ENCODE results near the gene GLIS1.

GLIS1 gene

GRCh38 chr1:53567450-53567849, 171.5 kb downstream of the GLIS1 start:
- in situ Hi-C loops (cut with MboI; ENCODE audit: low sequenced_read_pairs), result no loop called here
- H3K27me3 ChIP-seq (ENCODE audit: low read depth), result peaks cover 4% of the 10 kb centered on the region; the same call in 1 of the 2 replicates
- no peaks in the 10 kb centered on the region for H3K4me1 ChIP-seq
- peak in 1 of 2 experiments; percentile 8 for DNase-seq (ENCODE audit: low spot score in 2 of 2)
- no peak overlapping the region for H3K4me3 ChIP-seq
- H3K36me3 ChIP-seq (replicated peaks), result no peaks in the 10 kb centered on the region
- H3K9me3 ChIP-seq, result no peaks in the 10 kb centered on the region

GRCh38 chr1:53563611-53564010, 175.4 kb downstream of the GLIS1 start:
- no peaks in the 10 kb centered on the region for H3K9me3 ChIP-seq
- no peaks in the 10 kb centered on the region for H3K36me3 ChIP-seq (replicated peaks)
- no peak overlapping the region for H3K4me3 ChIP-seq
- in situ Hi-C loops (cut with MboI; ENCODE audit: low sequenced_read_pairs), result no loop called here
- no peak for DNase-seq (ENCODE audit: low spot score in 2 of 2)
- peaks cover 4% of the 10 kb centered on the region; the same call in 1 of the 2 replicates for H3K27me3 ChIP-seq (ENCODE audit: low read depth)
- H3K4me1 ChIP-seq, result no peaks in the 10 kb centered on the region

- Histone ChIP-seq H3K9me3 (no peaks in the 10 kb centered on the region), H3K36me3 (replicated peaks) (no peaks in the 10 kb centered on the region), H3K4me3 (no peak overlapping the region), H3K4me1 (no peaks in the 10 kb centered on the region), H3K27me3 (ENCODE audit: low read depth) (peaks cover 4% of the 10 kb centered on the region; the same call in 1 of the 2 replicates)
- DNase-seq (ENCODE audit: low spot score in 2 of 2), result no peak
- in situ Hi-C loops (cut with MboI; ENCODE audit: low sequenced_read_pairs), result no loop called here
These were observed 176.0 kb downstream of the GLIS1 start for GRCh38 chr1:53562981-53563379.

- Histone ChIP-seq H3K4me3 (no peak overlapping the region), H3K9me3 (no peaks in the 10 kb centered on the region), H3K36me3 (replicated peaks) (no peaks in the 10 kb centered on the region), H3K4me1 (no peaks in the 10 kb centered on the region), H3K27me3 (ENCODE audit: low read depth) (peaks cover 4% of the 10 kb centered on the region; the same call in 1 of the 2 replicates)
- in situ Hi-C loops (cut with MboI; ENCODE audit: low sequenced_read_pairs), result no loop called here
- DNase-seq (ENCODE audit: low spot score in 2 of 2), result peak in 1 of 2 experiments; percentile 1
These were observed 176.5 kb downstream of the GLIS1 start for GRCh38 chr1:53562291-53562980.

GRCh38 chr1:53561503-53562105, 177.4 kb downstream of the GLIS1 start:
- no peaks in the 10 kb centered on the region for H3K36me3 ChIP-seq (replicated peaks)
- H3K9me3 ChIP-seq, result no peaks in the 10 kb centered on the region
- DNase-seq (ENCODE audit: low spot score in 2 of 2), result peak in 1 of 2 experiments; percentile 5
- peaks cover 4% of the 10 kb centered on the region; the same call in 1 of the 2 replicates for H3K27me3 ChIP-seq (ENCODE audit: low read depth)
- in situ Hi-C loops (cut with MboI; ENCODE audit: low sequenced_read_pairs), result no loop called here
- no peak overlapping the region for H3K4me3 ChIP-seq
- H3K4me1 ChIP-seq, result no peaks in the 10 kb centered on the region

DNA sequence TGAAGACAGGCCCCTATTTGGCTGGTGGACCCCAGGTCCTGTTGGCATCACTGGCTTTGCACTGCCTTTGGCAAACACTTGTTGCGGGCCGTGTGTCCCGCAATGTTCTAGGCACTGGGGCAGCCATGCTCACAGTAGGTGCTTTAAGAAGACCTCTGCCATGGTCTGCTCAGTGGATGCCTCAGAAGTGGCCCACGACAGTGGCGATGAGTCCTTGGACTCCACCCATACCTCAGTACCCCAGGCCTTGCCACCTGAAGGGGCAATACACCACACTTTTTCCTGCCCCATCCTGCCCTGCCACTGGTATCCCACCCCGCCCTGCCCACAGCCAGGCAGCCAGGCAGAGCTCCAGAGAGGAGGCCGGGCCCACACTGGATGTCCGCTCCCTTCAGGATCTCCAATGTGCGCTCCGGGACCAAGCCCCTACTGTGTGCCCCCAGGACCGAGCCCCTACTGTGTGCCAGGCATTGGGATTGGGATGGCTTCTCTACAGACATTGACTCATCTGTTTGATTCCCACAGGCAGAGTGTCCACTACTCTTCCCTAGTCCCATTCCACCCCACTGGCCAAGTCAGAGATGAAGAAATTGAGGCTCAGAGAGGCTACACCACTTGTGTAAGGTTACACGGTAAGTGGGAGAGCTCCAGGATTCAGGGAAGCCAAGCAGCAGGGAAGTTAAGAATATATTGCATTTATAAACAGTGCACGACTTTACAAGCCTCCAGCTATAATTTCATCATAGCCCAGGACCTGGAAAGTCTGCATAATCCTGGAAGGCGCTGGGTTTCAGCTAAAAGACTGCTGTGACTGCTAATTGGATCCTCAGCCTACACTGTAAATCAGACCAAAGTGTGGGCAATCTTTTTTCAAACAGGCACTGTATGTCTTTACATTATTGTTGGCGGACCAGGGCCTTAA, 178.1 kb downstream of the GLIS1 start:
- Histone ChIP-seq H3K9me3 (no peaks in the 10 kb centered on the region), H3K27me3 (ENCODE audit: low read depth) (peaks cover 4% of the 10 kb centered on the region; the same call in 1 of the 2 replicates), H3K36me3 (replicated peaks) (no peaks in the 10 kb centered on the region), H3K4me3 (no peak overlapping the region), H3K4me1 (no peaks in the 10 kb centered on the region)
- in situ Hi-C loops (cut with MboI; ENCODE audit: low sequenced_read_pairs), result no loop called here
- peak in 1 of 2 experiments; percentile 3 for DNase-seq (ENCODE audit: low spot score in 2 of 2)

- no peaks in the 10 kb centered on the region for H3K4me1 ChIP-seq
- peaks cover 4% of the 10 kb centered on the region; the same call in 1 of the 2 replicates for H3K27me3 ChIP-seq (ENCODE audit: low read depth)
- H3K9me3 ChIP-seq, result no peaks in the 10 kb centered on the region
- H3K4me3 ChIP-seq, result no peak overlapping the region
- in situ Hi-C loops (cut with MboI; ENCODE audit: low sequenced_read_pairs), result no loop called here
- no peaks in the 10 kb centered on the region for H3K36me3 ChIP-seq (replicated peaks)
- peak in 1 of 2 experiments; percentile 2 for DNase-seq (ENCODE audit: low spot score in 2 of 2)
These were observed 178.9 kb downstream of the GLIS1 start for GRCh38 chr1:53559854-53560580.

GRCh38 chr1:53559391-53559815, 179.6 kb downstream of the GLIS1 start:
- Histone ChIP-seq H3K4me1 (no peaks in the 10 kb centered on the region), H3K36me3 (replicated peaks) (no peaks in the 10 kb centered on the region), H3K4me3 (no peak overlapping the region), H3K27me3 (ENCODE audit: low read depth) (peaks cover 4% of the 10 kb centered on the region; the same call in 1 of the 2 replicates), H3K9me3 (no peaks in the 10 kb centered on the region)
- peak in 1 of 2 experiments; percentile 8 for DNase-seq (ENCODE audit: low spot score in 2 of 2)
- in situ Hi-C loops (cut with MboI; ENCODE audit: low sequenced_read_pairs), result no loop called here

DNA sequence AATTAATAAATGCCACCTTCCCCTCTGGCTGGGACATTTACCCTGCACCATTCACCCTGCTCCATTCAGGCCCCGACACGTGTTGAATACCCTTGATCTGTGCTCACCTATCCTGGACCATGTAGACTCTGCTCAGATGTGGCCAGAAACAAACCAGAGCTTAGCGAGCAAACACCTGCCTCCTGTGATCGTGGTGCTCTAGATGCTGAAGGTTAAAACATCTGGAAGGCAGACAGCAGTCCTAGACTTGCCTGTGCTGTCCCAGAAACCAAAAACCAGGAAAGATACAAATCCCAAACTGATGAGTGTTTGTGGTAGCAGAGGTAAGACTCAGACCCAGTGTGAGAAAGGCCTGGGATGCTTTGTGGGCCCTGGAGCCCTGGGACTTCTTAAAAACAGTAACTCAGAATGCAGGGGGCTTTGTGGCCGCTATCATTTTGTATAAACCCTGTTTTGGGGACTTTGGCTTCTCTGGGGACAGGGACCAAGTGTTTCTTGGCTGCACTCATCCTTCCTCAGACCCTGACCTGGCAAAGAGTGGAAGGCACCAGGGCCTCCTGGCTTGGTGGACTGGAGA, 180.1 kb downstream of the GLIS1 start:
- Histone ChIP-seq H3K4me1 (no peaks in the 10 kb centered on the region), H3K9me3 (no peaks in the 10 kb centered on the region), H3K4me3 (no peak overlapping the region), H3K36me3 (replicated peaks) (no peaks in the 10 kb centered on the region), H3K27me3 (ENCODE audit: low read depth) (peaks cover 4% of the 10 kb centered on the region; the same call in 1 of the 2 replicates)
- in situ Hi-C loops (cut with MboI; ENCODE audit: low sequenced_read_pairs), result no loop called here
- DNase-seq (ENCODE audit: low spot score in 2 of 2), result no peak

DNA sequence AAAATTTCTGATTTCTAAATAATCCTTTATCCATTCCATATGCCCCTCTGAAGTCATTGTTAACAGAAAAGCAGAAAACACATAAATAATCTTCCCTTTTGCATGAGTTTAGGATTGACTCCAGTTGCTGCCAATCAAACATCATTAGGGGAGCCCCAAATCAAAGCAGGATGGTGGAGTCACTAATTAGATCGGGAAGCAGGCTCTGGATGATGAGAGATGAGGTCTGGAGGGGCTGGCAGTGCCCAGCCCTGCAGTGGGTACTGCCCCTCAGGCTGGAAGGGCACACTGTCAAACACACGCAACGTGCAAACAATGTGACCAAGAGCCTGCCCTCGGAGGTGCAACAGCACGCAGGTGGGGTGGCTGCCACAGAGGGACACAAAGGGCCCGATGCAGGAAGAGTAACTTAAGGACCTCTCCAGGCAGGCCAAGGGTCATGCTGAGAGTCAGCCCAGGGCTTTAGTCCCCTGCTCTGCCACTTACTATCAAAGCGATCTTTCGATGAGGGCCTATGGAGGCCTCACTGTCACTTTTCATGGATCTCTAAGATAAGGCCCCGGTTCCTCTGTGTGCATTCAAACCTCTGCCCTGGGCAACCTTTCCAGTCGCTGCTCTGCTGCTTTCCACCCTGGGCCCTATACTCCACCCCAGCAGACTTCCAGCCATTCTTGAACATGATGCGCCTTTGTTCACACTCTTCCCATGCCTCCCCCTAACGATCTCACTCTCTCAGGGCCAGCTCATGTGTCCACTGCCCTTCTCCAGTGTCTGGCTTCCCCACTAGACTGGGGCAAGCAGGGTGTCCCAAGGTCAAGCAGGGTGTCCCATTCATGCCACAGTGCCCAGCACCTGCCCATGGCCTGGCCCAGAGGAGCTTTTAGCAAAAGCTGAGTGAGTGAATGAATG, 180.9 kb downstream of the GLIS1 start:
- in situ Hi-C loops (cut with MboI; ENCODE audit: low sequenced_read_pairs), result no loop called here
- peak in 1 of 2 experiments; percentile 4 for DNase-seq (ENCODE audit: low spot score in 2 of 2)

GRCh38 chr1:53557369-53557768, 181.6 kb downstream of the GLIS1 start:
- Histone ChIP-seq H3K36me3 (replicated peaks) (no peaks in the 10 kb centered on the region), H3K4me3 (no peak overlapping the region), H3K9me3 (no peaks in the 10 kb centered on the region), H3K27me3 (ENCODE audit: low read depth) (no peaks in the 10 kb centered on the region), H3K4me1 (no peaks in the 10 kb centered on the region)
- in situ Hi-C loops (cut with MboI; ENCODE audit: low sequenced_read_pairs), result no loop called here
- peak in 1 of 2 experiments; percentile 5 for DNase-seq (ENCODE audit: low spot score in 2 of 2)

More for the DNA sequence above, 180.9 kb downstream of the GLIS1 start:
- H3K4me3 ChIP-seq, result no peak overlapping the region
- H3K27me3 ChIP-seq (ENCODE audit: low read depth), result peaks cover 2% of the 10 kb centered on the region; the same call in 1 of the 2 replicates
- H3K9me3 ChIP-seq, result no peaks in the 10 kb centered on the region
- no peaks in the 10 kb centered on the region for H3K4me1 ChIP-seq
- H3K36me3 ChIP-seq (replicated peaks), result no peaks in the 10 kb centered on the region

- no peaks in the 10 kb centered on the region for H3K4me1 ChIP-seq
- no peaks in the 10 kb centered on the region for H3K36me3 ChIP-seq (replicated peaks)
- in situ Hi-C loops (cut with MboI; ENCODE audit: low sequenced_read_pairs), result no loop called here
These were observed 182.2 kb downstream of the GLIS1 start for GRCh38 chr1:53556657-53557227.

More at GRCh38 chr1:53556657-53557227, 182.2 kb downstream of the GLIS1 start:
- Histone ChIP-seq H3K27me3 (ENCODE audit: low read depth) (no peaks in the 10 kb centered on the region), H3K9me3 (no peaks in the 10 kb centered on the region), H3K4me3 (no peak overlapping the region)
- DNase-seq (ENCODE audit: low spot score in 2 of 2), result peak in 1 of 2 experiments; percentile 4

All from HAP-1 (cell line).